IMR-90 (cell line): ENCODE results near the gene RALGAPA2. TPM values are rescaled to one million over a fixed set of nuclear protein-coding genes. Genes with fewer than 3 reads are reported as not detected.

Experiments used
- ATAC-seq: fragments of 200-7000 bp; cut with Tn5 transposase; 2 replicates; pipeline ENCODE4 v1.9.1; 2020; ENCODE audit warnings: low read depth, mild to moderate bottlenecking, moderate library complexity
- BruUV-seq: library from RNA; stranded (reverse); fragments of 400-500 nt; replicated peaks from 2 replicates; lab custom pipeline; 2021; lab: Mats Ljungman, UMichigan
- CTCF ChIA-PET: fragments of 300-600 bp; formaldehyde crosslinking; extraction: SDS; loops from one replicate; lab custom pipeline; 2021; ENCODE audit warnings: antibody characterized with exemption; lab: Yijun Ruan, JAX
- POLR2A ChIA-PET: fragments of 300-600 bp; sonication (Branson Sonifier 250); formaldehyde crosslinking; loops from one replicate; lab custom pipeline; 2022; ENCODE audit warnings: antibody characterized with exemption; ENCODE audit not compliant: unreplicated experiment; lab: Charles Lee
- DNase-seq: peaks from one replicate; pipeline ENCODE4 v3.0.0; 2013
- H2AFZ ChIP-seq: replicated peaks from 2 replicates; pipeline ENCODE3; 2013; ENCODE audit warnings: low read length, mild to moderate bottlenecking; ENCODE audit not compliant: poor library complexity
- H2AK5ac ChIP-seq: 2 replicates; pipeline ENCODE4 v1.6.1; 2013; ENCODE audit warnings: low read depth, low read length, inconsistent platforms
- H2AK9ac ChIP-seq: replicated peaks from 2 replicates; pipeline ENCODE3; 2013; ENCODE audit warnings: mild to moderate bottlenecking, low read depth, low read length, moderate library complexity; ENCODE audit not compliant: poor library complexity
- H2BK120ac ChIP-seq: 2 replicates; pipeline ENCODE4 v1.6.1; 2013; ENCODE audit warnings: low read depth, low read length, inconsistent platforms
- H2BK15ac ChIP-seq: 3 replicates; pipeline ENCODE4 v1.6.1; 2013; ENCODE audit warnings: low read depth, low read length, inconsistent platforms
- H2BK20ac ChIP-seq: 2 replicates; pipeline ENCODE4 v1.6.1; 2013; ENCODE audit warnings: low read depth, mild to moderate bottlenecking, inconsistent platforms, low read length, moderate library complexity
- H2BK5ac ChIP-seq: 2 replicates; pipeline ENCODE4 v1.6.1; 2013; ENCODE audit warnings: mild to moderate bottlenecking, low read depth, low read length, inconsistent platforms; ENCODE audit not compliant: poor library complexity, severe bottlenecking
- H3K14ac ChIP-seq: replicated peaks from 2 replicates; pipeline ENCODE4 v1.6.1; 2013; ENCODE audit warnings: low read depth, low read length, inconsistent platforms
- H3K18ac ChIP-seq: 2 replicates; pipeline ENCODE4 v1.6.1; 2013; ENCODE audit warnings: low read depth, low read length, control low read depth
- H3K23ac ChIP-seq: 2 replicates; pipeline ENCODE4 v1.6.1; 2013; ENCODE audit warnings: low read depth, low read length, inconsistent platforms
- H3K27ac ChIP-seq: 2 replicates; pipeline ENCODE4 v1.5.1; 2013; ENCODE audit warnings: mild to moderate bottlenecking, control low read depth, low read length; ENCODE audit not compliant: insufficient read depth
- H3K27me3 ChIP-seq: 2 replicates; pipeline ENCODE4 v1.6.1; 2013; ENCODE audit warnings: low read length; ENCODE audit not compliant: control insufficient read depth, insufficient read depth
- H3K36me3 ChIP-seq: 2 replicates; pipeline ENCODE4 v1.6.1; 2013; ENCODE audit warnings: low read length, mixed read lengths; ENCODE audit not compliant: control insufficient read depth, insufficient read depth
- H3K4ac ChIP-seq: 2 replicates; pipeline ENCODE4 v1.6.1; 2013; ENCODE audit warnings: low read depth, low read length, inconsistent platforms
- H3K4me1 ChIP-seq: 2 replicates; pipeline ENCODE4 v1.6.1; 2013; ENCODE audit warnings: low read length, mixed read lengths; ENCODE audit not compliant: control insufficient read depth, insufficient read depth
- H3K4me2 ChIP-seq: 2 replicates; pipeline ENCODE4 v1.6.1; 2013; ENCODE audit warnings: low read depth, mild to moderate bottlenecking, control low read depth, low read length, moderate library complexity
- H3K4me3 ChIP-seq: 2 replicates; pipeline ENCODE4 v1.5.1; 2013; ENCODE audit warnings: low read depth, mild to moderate bottlenecking, control low read depth, low read length, moderate library complexity; ENCODE audit not compliant: insufficient read depth
- H3K56ac ChIP-seq: 2 replicates; pipeline ENCODE4 v1.6.1; 2013; ENCODE audit warnings: low read length, inconsistent platforms; ENCODE audit not compliant: insufficient read depth; ENCODE audit errors: extremely low read depth
- H3K79me1 ChIP-seq, 2 experiments: 2 replicates each; pipeline ENCODE4 v1.6.1; 2013; ENCODE audit warnings: low read length in 2 of 2, inconsistent platforms in 1 of 2, low read depth in 1 of 2
- H3K9ac ChIP-seq: 2 replicates; pipeline ENCODE4 v1.6.1; 2013; ENCODE audit warnings: low read depth, low read length, control low read depth
- H3K9me1 ChIP-seq: 2 replicates; pipeline ENCODE4 v1.6.1; 2013; ENCODE audit warnings: low read length, inconsistent platforms; ENCODE audit not compliant: insufficient read depth
- H3K9me3 ChIP-seq: 2 replicates; pipeline ENCODE4 v1.6.1; 2013; ENCODE audit warnings: low read length; ENCODE audit not compliant: control insufficient read depth, insufficient read depth
- H4K20me1 ChIP-seq: 2 replicates; pipeline ENCODE4 v1.6.1; 2013; ENCODE audit warnings: low read length, inconsistent platforms; ENCODE audit not compliant: insufficient read depth
- H4K5ac ChIP-seq: 2 replicates; pipeline ENCODE4 v1.6.1; 2013; ENCODE audit warnings: mild to moderate bottlenecking, low read depth, low read length, control low read depth
- H4K8ac ChIP-seq, 2 experiments: 2 replicates each; pipeline ENCODE4 v1.6.1; 2013; ENCODE audit warnings: low read depth in 2 of 2, low read length in 2 of 2, control low read depth in 1 of 2, inconsistent platforms in 1 of 2
- H4K91ac ChIP-seq: 2 replicates; pipeline ENCODE4 v1.6.1; 2013; ENCODE audit warnings: low read depth, low read length, inconsistent platforms; ENCODE audit not compliant: insufficient read depth
- CEBPB ChIP-seq: IDR thresholded peaks from 2 replicates; pipeline ENCODE4 v1.6.1; 2012; ENCODE audit warnings: low read depth, low read length, improper control_type of control experiment
- FOS ChIP-seq: fragments of 150-350 bp; IDR thresholded peaks from 2 replicates; pipeline ENCODE4 v1.6.1; 2016; ENCODE audit warnings: low read depth, low read length
- MAZ ChIP-seq: IDR thresholded peaks from 2 replicates; pipeline ENCODE4 v1.6.1; 2012; ENCODE audit warnings: low read depth, mild to moderate bottlenecking, low read length, improper control_type of control experiment, moderate library complexity, borderline replicate concordance
- MXI1 ChIP-seq: IDR thresholded peaks from 2 replicates; pipeline ENCODE4 v1.6.1; 2012; ENCODE audit warnings: low read depth, mild to moderate bottlenecking, low read length, moderate library complexity, borderline replicate concordance
- NFE2L2 ChIP-seq: fragments of 150-350 bp; IDR thresholded peaks from 2 replicates; pipeline ENCODE4 v1.6.1; 2016; ENCODE audit warnings: low read depth, mild to moderate bottlenecking, low read length
- RAD21 ChIP-seq: IDR thresholded peaks from 2 replicates; pipeline ENCODE4 v1.6.1; 2012; ENCODE audit warnings: low read length, improper control_type of control experiment
- RCOR1 ChIP-seq: IDR thresholded peaks from 2 replicates; pipeline ENCODE4 v1.6.1; 2012; ENCODE audit warnings: mild to moderate bottlenecking, low read length, improper control_type of control experiment; ENCODE audit not compliant: insufficient replicate concordance
- RFX5 ChIP-seq: IDR thresholded peaks from 2 replicates; pipeline ENCODE4 v1.8.0; 2012; ENCODE audit warnings: low read depth, mild to moderate bottlenecking, low read length, moderate library complexity
- whole genome bisulfite sequencing, 2 experiments: methylation state at CpG; one replicate each; pipeline versions ENCODE4 v1.1.5 to v1.1.7; 2013; ENCODE audit warnings: missing lambda C conversion rate in 2 of 2; ENCODE audit not compliant: insufficient read length in 1 of 2; ENCODE audit errors: extremely low coverage in 2 of 2; 5-methylcytosine and 5-hydroxymethylcytosine counted together
- dilution Hi-C: fragments of 300-500 bp; cut with HindIII; formaldehyde crosslinking; loops from one replicate; pipeline ENCODE4 v1.14.3; 2018; ENCODE audit warnings: low sequenced_read_pairs; ENCODE audit not compliant: unreplicated experiment
- in situ Hi-C: fragments of 300-500 bp; cut with MboI; formaldehyde crosslinking; loops from 3 replicates; pipeline ENCODE4 v1.14.3; 2019; ENCODE audit warnings: low sequenced_read_pairs, inconsistent platforms, mixed read lengths
- intact Hi-C: fragments of 100-400 bp; cut with micrococcal nuclease; formaldehyde crosslinking; loops from 2 replicates; pipeline ENCODE4 v1.10.0; 2022
- polyA plus RNA-seq, 3 experiments: library from polyadenylated mRNA; depleted of rRNA; stranded (reverse); fragments of >200 nt; gene quantifications; 2 replicates each; pipeline ENCODE4 v1.2.3, GENCODE V29; 2012; ENCODE audit warnings: low replicate concordance in 1 of 3
- total RNA-seq: library from RNA; depleted of rRNA; stranded (reverse); fragments of >200 nt; gene quantifications from 2 replicates; pipeline ENCODE4 v1.2.3, GENCODE V29; 2012
- TF ChIP-seq, protein P1 (sequence below): fragments of 150-350 bp; IDR thresholded peaks from 2 replicates; pipeline ENCODE4 v1.6.1; 2017; ENCODE audit warnings: mild to moderate bottlenecking, antibody characterized with exemption, low read length, low read depth

The RALGAPA2 gene
- total and polyA plus RNA-seq, 2 of the 4 experiments (the other 2 are of a cell fraction): 1.3 to 3.9 TPM

DNA sequence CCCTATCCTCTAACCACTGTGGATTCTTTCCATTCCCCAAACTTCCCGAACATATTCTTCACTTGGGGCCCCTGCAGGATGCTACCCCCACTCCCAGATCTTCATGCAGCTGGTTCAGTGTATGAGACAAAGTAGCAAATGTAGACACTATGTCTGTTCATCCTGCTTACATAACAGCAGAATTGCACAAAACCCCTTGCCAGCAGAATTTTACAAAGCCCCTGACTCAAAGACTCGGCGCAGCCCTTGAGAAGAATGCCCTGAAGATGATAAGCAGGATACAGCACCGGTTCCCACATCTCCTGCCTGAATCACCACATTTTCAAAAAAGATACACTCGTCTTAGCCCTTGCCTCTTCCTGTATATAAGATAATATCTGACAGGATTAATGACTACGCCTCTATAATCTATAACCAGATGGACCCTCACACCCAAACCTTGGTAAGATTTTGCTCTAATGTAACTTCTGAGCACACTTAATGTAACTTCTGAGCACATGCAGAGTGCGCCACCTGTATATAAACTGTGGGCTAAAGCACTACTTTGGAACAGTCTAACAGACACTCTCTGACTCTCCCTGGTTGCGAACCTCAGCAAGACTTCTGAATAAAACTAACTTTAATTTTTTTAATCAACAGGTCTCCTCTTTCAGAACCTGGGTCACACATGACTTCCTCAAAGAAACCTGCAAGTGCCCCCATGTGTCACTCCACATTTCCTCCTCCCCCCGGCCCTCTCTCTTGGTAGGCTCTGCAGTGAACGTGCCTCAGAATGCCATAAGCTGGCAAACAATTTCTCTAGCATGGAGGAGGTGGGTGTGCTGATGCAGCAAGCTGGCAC is 28.7 kb downstream of the RALGAPA2 start (continued):
- TF ChIP-seq NFE2L2: no peak

DNA sequence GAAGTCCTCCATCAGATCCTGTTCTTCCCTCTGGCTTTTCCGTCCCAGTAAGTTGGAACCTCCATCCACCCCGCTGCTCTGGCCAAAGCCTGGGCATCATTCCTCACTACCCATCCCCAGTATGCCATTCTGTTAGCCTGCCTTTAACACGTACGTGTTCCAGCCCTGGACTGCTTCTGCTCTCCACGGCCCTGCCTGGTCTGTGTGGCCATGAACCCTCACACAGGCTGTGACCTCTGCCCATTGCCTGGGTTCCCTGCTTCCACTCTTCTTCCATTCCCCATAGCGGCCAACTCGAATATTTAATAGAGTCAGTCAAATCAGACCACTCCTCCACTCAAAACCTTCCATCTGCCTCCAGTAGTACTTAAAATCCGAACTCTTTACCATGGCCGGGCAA is 29.4 kb downstream of the RALGAPA2 start:
- Histone ChIP-seq H3K18ac (no peak overlapping the region), H3K4ac (no peak overlapping the region), H3K4me1 (no peaks in the 10 kb centered on the region), H3K9ac (no peak overlapping the region), H3K23ac (no peak overlapping the region), H3K79me1 (no peaks in the 10 kb centered on the region), H3K4me2 (no peak overlapping the region), H3K27ac (no peak overlapping the region), H3K9me1 (no peaks in the 10 kb centered on the region), H2BK15ac (no peak overlapping the region), H2AK5ac (no peak overlapping the region), H3K9me3 (no peaks in the 10 kb centered on the region), H4K91ac (no peak overlapping the region), H3K14ac (no peak overlapping the region), H2AFZ (no peak overlapping the region), H4K8ac (no peak overlapping the region), H3K4me3 (no peak overlapping the region), H2BK20ac (no peak overlapping the region), H2AK9ac (no peak overlapping the region), H4K5ac (no peak overlapping the region), H2BK120ac (no peak overlapping the region), H2BK5ac (no peak overlapping the region), H3K36me3 (no peaks in the 10 kb centered on the region), H4K20me1 (no peaks in the 10 kb centered on the region), H3K56ac (no peak overlapping the region), H3K27me3 (no peaks in the 10 kb centered on the region)
- in situ Hi-C loops: no loop called here
- ChIA-PET POLR2A (no interaction called here), CTCF (no interaction called here)
- 83% methylated on average over 8 of the region's 9 CpGs; no CpG with 5 or more reads in 1 of the 2 experiments for WGBS, 2 experiments
- intact Hi-C loops: no loop called here
- TF ChIP-seq MXI1: no peak
- no peak for TF ChIP-seq CEBPB
- TF ChIP-seq FOS: no peak
- TF ChIP-seq, protein P1, sequence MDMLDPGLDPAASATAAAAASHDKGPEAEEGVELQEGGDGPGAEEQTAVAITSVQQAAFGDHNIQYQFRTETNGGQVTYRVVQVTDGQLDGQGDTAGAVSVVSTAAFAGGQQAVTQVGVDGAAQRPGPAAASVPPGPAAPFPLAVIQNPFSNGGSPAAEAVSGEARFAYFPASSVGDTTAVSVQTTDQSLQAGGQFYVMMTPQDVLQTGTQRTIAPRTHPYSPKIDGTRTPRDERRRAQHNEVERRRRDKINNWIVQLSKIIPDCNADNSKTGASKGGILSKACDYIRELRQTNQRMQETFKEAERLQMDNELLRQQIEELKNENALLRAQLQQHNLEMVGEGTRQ: no peak
- TF ChIP-seq MAZ: no peak
- TF ChIP-seq RCOR1: no peak
- no peak for TF ChIP-seq RAD21
- TF ChIP-seq RFX5: no peak
- dilution Hi-C loops: no loop called here
- DNase-seq: no peak
- ATAC-seq: no peak
- BruUV-seq: no TSS peak
